MM.1S (cell line): Measurements from ENCODE around the gene RAB7A.

ENCODE experiments used
- DNase-seq: peaks from one replicate; pipeline ENCODE4 v3.0.0-alpha.2; 2015
- H2AFZ ChIP-seq: fragments of 300-600 bp; sonication (generic); 2 replicates; pipeline ENCODE4 v1.6.0; 2016; ENCODE audit warnings: antibody characterized with exemption, low read length
- H3F3A ChIP-seq: fragments of 300-600 bp; sonication (generic); 2 replicates; pipeline ENCODE4 v1.6.1; 2016; ENCODE audit warnings: mild to moderate bottlenecking, antibody characterized with exemption, low read length, moderate library complexity, mixed read lengths; ENCODE audit not compliant: insufficient read depth
- H3K27ac ChIP-seq: fragments of 300-600 bp; sonication (generic); 2 replicates; pipeline ENCODE4 v1.5.1; 2016; ENCODE audit warnings: mild to moderate bottlenecking, low read length
- H3K27me3 ChIP-seq: fragments of 300-600 bp; sonication (generic); replicated peaks from 2 replicates; pipeline ENCODE4 v1.6.0; 2016; ENCODE audit warnings: low read length; ENCODE audit not compliant: insufficient read depth
- H3K36me3 ChIP-seq: fragments of 300-600 bp; sonication (generic); replicated peaks from 2 replicates; pipeline ENCODE4 v1.6.1; 2016; ENCODE audit warnings: mild to moderate bottlenecking, low read length, mixed read lengths; ENCODE audit not compliant: insufficient read depth
- H3K4me1 ChIP-seq: fragments of 300-600 bp; sonication (generic); 2 replicates; pipeline ENCODE4 v1.6.1; 2016; ENCODE audit warnings: low read length, mixed read lengths
- H3K4me2 ChIP-seq: fragments of 300-600 bp; sonication (generic); 2 replicates; pipeline ENCODE4 v1.6.0; 2016; ENCODE audit warnings: low read depth, low read length
- H3K4me3 ChIP-seq: fragments of 300-600 bp; sonication (generic); 2 replicates; pipeline ENCODE4 v1.5.1; 2016; ENCODE audit warnings: low read length, mixed read lengths
- H3K79me2 ChIP-seq: fragments of 300-600 bp; sonication (generic); 2 replicates; pipeline ENCODE4 v1.6.1; 2016; ENCODE audit warnings: mixed run types, low read length, mixed read lengths
- H3K9ac ChIP-seq: fragments of 300-600 bp; sonication (generic); 2 replicates; pipeline ENCODE4 v1.6.1; 2016; ENCODE audit warnings: low read length, mixed read lengths
- H3K9me2 ChIP-seq: fragments of 300-600 bp; sonication (generic); replicated peaks from 2 replicates; pipeline ENCODE4 v1.6.1; 2016; ENCODE audit warnings: mild to moderate bottlenecking, low read length, mixed read lengths; ENCODE audit not compliant: insufficient read depth
- H3K9me3 ChIP-seq: fragments of 300-600 bp; sonication (generic); replicated peaks from 2 replicates; pipeline ENCODE4 v1.6.1; 2016; ENCODE audit warnings: mild to moderate bottlenecking, low read length, mixed read lengths; ENCODE audit not compliant: insufficient read depth
- H4K20me1 ChIP-seq: fragments of 300-600 bp; sonication (generic); 2 replicates; pipeline ENCODE4 v1.6.1; 2016; ENCODE audit warnings: mild to moderate bottlenecking, low read length, moderate library complexity, mixed read lengths; ENCODE audit not compliant: insufficient read depth
- EZH2 ChIP-seq: fragments of 300-600 bp; sonication (generic); optimal IDR thresholded peaks from 2 replicates; pipeline ENCODE3; 2017; ENCODE audit warnings: low read depth, mild to moderate bottlenecking, antibody characterized with exemption, low read length, mixed read lengths
- EZH2phosphoT487 ChIP-seq: fragments of 300-600 bp; sonication (generic); IDR thresholded peaks from 2 replicates; pipeline ENCODE4 v1.6.1; 2018; ENCODE audit warnings: antibody characterized with exemption, low read length
- TF ChIP-seq, protein P1 (sequence below): fragments of 300-600 bp; sonication (generic); IDR thresholded peaks from 2 replicates; pipeline ENCODE4 v1.5.1; 2016; ENCODE audit warnings: antibody characterized with exemption, low read length, mixed read lengths

The RAB7A gene

DNA sequence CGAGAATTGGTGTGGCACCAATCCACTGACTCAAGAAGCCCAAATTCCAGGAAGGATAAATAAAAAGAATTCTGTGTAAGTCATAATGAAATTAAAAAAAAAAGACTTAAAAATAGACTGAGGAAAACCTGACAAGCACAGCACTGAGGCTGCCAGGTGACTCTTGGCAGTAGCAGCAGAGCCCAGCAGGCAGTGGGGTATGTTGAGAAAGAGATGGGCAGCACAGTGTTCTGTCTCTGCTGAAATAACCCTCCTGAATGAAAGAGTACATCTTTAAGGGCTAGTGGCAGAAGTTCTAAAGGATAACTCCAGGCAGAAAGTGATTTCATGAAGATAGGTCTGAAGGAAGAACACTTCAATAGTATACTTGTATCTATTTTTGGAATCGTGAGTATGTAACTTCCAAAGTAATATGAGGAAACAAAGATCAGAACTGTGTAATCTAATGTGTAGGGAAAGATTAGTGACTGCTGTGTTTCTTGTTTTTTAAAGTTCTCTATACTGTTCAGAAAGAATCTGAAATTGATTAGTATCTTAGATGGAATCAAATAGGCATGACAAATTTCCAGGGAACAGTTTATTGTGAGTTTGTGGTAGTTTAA is 75.9 kb downstream of the RAB7A start:
- Histone ChIP-seq H4K20me1 (no peaks in the 10 kb centered on the region), H3K4me2 (no peak overlapping the region), H3F3A (peaks cover 22% of the 10 kb centered on the region), H2AFZ (no peak overlapping the region), H3K27ac (no peak overlapping the region), H3K79me2 (peaks cover 79% of the 10 kb centered on the region), H3K4me1 (peaks cover 38% of the 10 kb centered on the region), H3K36me3 (0 out of 2 replicates have a peak, but pooled peaks cover 5% of the 10 kb centered on the region), H3K4me3 (no peak overlapping the region), H3K9me2 (no peaks in the 10 kb centered on the region), H3K27me3 (no peaks in the 10 kb centered on the region), H3K9me3 (no peaks in the 10 kb centered on the region), H3K9ac (no peak overlapping the region)
- TF ChIP-seq EZH2 (no peak), EZH2phosphoT487 (no peak)
- TF ChIP-seq, protein P1, sequence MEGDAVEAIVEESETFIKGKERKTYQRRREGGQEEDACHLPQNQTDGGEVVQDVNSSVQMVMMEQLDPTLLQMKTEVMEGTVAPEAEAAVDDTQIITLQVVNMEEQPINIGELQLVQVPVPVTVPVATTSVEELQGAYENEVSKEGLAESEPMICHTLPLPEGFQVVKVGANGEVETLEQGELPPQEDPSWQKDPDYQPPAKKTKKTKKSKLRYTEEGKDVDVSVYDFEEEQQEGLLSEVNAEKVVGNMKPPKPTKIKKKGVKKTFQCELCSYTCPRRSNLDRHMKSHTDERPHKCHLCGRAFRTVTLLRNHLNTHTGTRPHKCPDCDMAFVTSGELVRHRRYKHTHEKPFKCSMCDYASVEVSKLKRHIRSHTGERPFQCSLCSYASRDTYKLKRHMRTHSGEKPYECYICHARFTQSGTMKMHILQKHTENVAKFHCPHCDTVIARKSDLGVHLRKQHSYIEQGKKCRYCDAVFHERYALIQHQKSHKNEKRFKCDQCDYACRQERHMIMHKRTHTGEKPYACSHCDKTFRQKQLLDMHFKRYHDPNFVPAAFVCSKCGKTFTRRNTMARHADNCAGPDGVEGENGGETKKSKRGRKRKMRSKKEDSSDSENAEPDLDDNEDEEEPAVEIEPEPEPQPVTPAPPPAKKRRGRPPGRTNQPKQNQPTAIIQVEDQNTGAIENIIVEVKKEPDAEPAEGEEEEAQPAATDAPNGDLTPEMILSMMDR, result no peak
- no peak for DNase-seq

DNA sequence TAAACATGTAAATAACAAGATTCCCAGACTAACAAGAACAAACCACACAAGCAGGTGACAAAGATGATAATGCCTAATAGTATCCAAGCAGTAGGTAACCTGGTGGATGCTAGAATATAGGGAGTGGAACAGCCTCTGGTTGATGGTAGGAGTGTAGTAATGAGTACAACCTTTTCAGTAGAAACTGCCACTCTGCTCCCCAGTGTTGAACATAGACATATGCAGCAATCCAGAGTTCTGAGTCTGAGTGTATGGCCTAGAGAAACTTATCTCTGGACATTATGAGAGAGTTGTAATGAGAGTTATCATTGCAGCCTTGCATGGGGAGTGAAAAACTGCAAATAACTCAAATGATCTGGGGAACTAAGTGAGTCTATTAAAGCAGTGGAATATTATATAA is 77.3 kb downstream of the RAB7A start:
- peaks cover 38% of the 10 kb centered on the region for H3K4me1 ChIP-seq
- TF ChIP-seq EZH2phosphoT487, result no peak
- TF ChIP-seq, protein P1, result no peak
- TF ChIP-seq EZH2, result no peak
- H3K79me2 ChIP-seq, result peaks cover 73% of the 10 kb centered on the region
- no peak for DNase-seq
- H3K9me3 ChIP-seq, result no peaks in the 10 kb centered on the region
- H3K27ac ChIP-seq, result no peak overlapping the region
- H3K4me2 ChIP-seq, result peak overlapping the region; percentile 62
- H3K9ac ChIP-seq, result no peak overlapping the region
- peaks cover 22% of the 10 kb centered on the region for H3F3A ChIP-seq
- no peak overlapping the region for H3K4me3 ChIP-seq
- H3K36me3 ChIP-seq, result 0 out of 2 replicates have a peak, but pooled peaks cover 5% of the 10 kb centered on the region
- no peaks in the 10 kb centered on the region for H4K20me1 ChIP-seq
- no peaks in the 10 kb centered on the region for H3K9me2 ChIP-seq
- H2AFZ ChIP-seq, result no peak overlapping the region
- H3K27me3 ChIP-seq, result no peaks in the 10 kb centered on the region

DNA sequence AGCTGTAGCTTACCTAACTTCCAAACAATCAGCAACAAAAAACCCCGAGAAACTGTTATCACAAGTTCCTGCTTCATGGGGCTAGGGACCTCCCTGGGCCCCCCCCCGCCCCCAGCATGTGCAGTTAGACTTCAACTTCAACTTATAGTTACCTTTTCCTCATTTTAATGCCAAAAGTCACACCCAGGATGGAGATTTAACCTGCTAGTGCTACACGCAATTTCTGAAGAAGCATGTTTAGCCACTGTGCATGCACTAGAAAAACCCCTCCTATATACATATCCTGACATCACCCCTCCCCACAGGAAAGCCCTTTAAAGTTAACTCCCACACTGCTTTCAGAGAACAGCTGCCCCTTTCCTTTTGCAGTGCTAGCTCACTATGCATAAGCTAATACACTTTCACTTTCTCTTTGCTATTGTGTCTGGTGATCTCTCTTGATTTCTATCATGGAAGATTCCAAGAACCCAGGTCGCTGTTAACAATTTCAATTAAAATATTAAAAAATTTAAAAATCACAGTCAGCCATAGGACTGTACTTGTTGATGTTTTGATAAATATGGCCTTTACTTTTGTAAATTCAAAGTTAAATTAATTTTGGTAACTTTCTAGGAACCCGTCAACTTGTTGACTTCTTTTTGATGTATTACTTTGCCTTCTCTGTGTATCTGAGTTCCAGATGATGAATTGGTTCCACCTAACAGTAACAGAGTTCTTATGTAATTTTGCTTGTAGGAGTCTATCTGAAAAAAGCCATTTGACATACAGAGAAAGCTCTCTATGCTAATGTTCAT is 78.2 kb downstream of the RAB7A start:
- DNase-seq, result peak; percentile 89
- Histone ChIP-seq H2AFZ (no peak overlapping the region), H3K9me2 (no peaks in the 10 kb centered on the region), H3K4me2 (peak overlapping the region; percentile 62), H3K27ac (peak overlapping the region; percentile 32; the same call in 1 of the 2 replicates), H4K20me1 (no peaks in the 10 kb centered on the region), H3K9ac (no peak overlapping the region), H3F3A (peaks cover 17% of the 10 kb centered on the region), H3K36me3 (0 out of 2 replicates have a peak, but pooled peaks cover 5% of the 10 kb centered on the region), H3K4me1 (peaks cover 32% of the 10 kb centered on the region), H3K27me3 (no peaks in the 10 kb centered on the region), H3K79me2 (peaks cover 68% of the 10 kb centered on the region), H3K4me3 (no peak overlapping the region), H3K9me3 (no peaks in the 10 kb centered on the region)
- no peak for TF ChIP-seq EZH2phosphoT487
- no peak for TF ChIP-seq EZH2
- TF ChIP-seq, protein P1, result no peak
